K562 (cell line): ENCODE data around the gene ARHGAP9. TPM values are rescaled to one million over a fixed set of nuclear protein-coding genes. Genes with fewer than 3 reads are reported as not detected.
A peak's percentile ranks its signal among the peaks of the same experiment; 100 is the strongest.

ENCODE experiments used
- ADNP ChIP-seq: fragments of 200-800 bp; sonication (Bioruptor generic); IDR thresholded peaks from 2 replicates; pipeline ENCODE4 v1.6.1; 2016; ENCODE audit warnings: missing genetic modification characterization, missing compliant biosample characterization
- BRD4 ChIP-seq: fragments of 200-600 bp; sonication (generic); IDR thresholded peaks from 2 replicates; pipeline ENCODE4 v1.6.1; 2017; ENCODE audit warnings: inconsistent platforms
- CREBBP ChIP-seq: IDR thresholded peaks from one replicate; pipeline ENCODE4 v1.6.1; 2012; ENCODE audit warnings: low read depth, mild to moderate bottlenecking, control low read depth, inconsistent platforms, low read length
- EP400 ChIP-seq: fragments of 450-650 bp; IDR thresholded peaks from 2 replicates; pipeline ENCODE4 v1.6.1; 2017; ENCODE audit warnings: antibody characterized with exemption, mild to moderate bottlenecking, moderate library complexity
- IFI16 ChIP-seq: fragments of 250-450 bp; sonication (Bioruptor Pico); IDR thresholded peaks from 2 replicates; pipeline ENCODE4 v2.1.2; 2022; ENCODE audit warnings: mild to moderate bottlenecking, inconsistent platforms
- KAT2B ChIP-seq: IDR thresholded peaks from one replicate; pipeline ENCODE4 v1.6.1; 2012; ENCODE audit warnings: low read depth, mild to moderate bottlenecking, control low read depth, inconsistent platforms, low read length, moderate library complexity
- KHSRP ChIP-seq: fragments of 450-650 bp; IDR thresholded peaks from 2 replicates; pipeline ENCODE4 v1.6.1; 2017
- MTA1 ChIP-seq: fragments of 450-650 bp; IDR thresholded peaks from 2 replicates; pipeline ENCODE4 v1.6.1; 2017; ENCODE audit warnings: borderline replicate concordance
- MTA2 ChIP-seq: fragments of 450-650 bp; IDR thresholded peaks from 2 replicates; pipeline ENCODE4 v1.6.1; 2016; ENCODE audit warnings: low read depth
- MYC ChIP-seq, 2 experiments: fragments of 250-450 bp in 1 of 2; sonication (Bioruptor Pico) in 1 of 2; IDR thresholded peaks; 2 replicates each; pipeline versions ENCODE4 v1.5.1 to v1.6.1; 2012 to 2021; ENCODE audit warnings: low read depth in 2 of 2, borderline replicate concordance in 1 of 2, improper control_type of control experiment in 1 of 2, low read length in 1 of 2, mild to moderate bottlenecking in 1 of 2, moderate library complexity in 1 of 2
- NFATC3 ChIP-seq: fragments of 450-650 bp; IDR thresholded peaks from 2 replicates; pipeline ENCODE4 v1.6.1; 2017; ENCODE audit warnings: mild to moderate bottlenecking
- PHF20 ChIP-seq: fragments of 450-650 bp; IDR thresholded peaks from 2 replicates; pipeline ENCODE4 v1.6.1; 2018; ENCODE audit not compliant: partially characterized antibody
- TAF1 ChIP-seq: IDR thresholded peaks from 2 replicates; pipeline ENCODE4 v1.6.1; 2011; ENCODE audit warnings: mild to moderate bottlenecking, low read length, moderate library complexity; ENCODE audit not compliant: insufficient read depth, control insufficient read depth, severe bottlenecking; ENCODE audit errors: extremely low read depth
- ZNF212 ChIP-seq: fragments of 450-650 bp; formaldehyde crosslinking; IDR thresholded peaks from 2 replicates; pipeline ENCODE4 v1.4.0; 2020; ENCODE audit warnings: mild to moderate bottlenecking
- ZNF316 ChIP-seq: fragments of 450-650 bp; IDR thresholded peaks from 2 replicates; pipeline ENCODE4 v1.6.1; 2016
- ZNF785 ChIP-seq: fragments of 250-450 bp; sonication (Bioruptor Pico); IDR thresholded peaks from 2 replicates; pipeline ENCODE4 v1.4.0; 2020; ENCODE audit warnings: mild to moderate bottlenecking
- polyA plus RNA-seq, 8 experiments: library from polyadenylated mRNA; depleted of rRNA in 4 of 8; stranded (reverse) in 5 of 8; unstranded in 3 of 8; fragments of >200 nt; fragmentation: Nextera tagmentation in 2 of 8; fragmentation: Illumina TruSeq in 1 of 8; extraction: Ambion mirVana in 2 of 8; extraction: Trizol in 1 of 8; gene quantifications; 2 replicates each; pipeline versions ENCODE4 v1.2.1 to v1.2.3, GENCODE V29; 2011 to 2014; ENCODE audit warnings: inconsistent platforms in 1 of 8, missing spikeins in 1 of 8
- total RNA-seq, 7 experiments: library from RNA; depleted of rRNA in 6 of 7; stranded (reverse); fragments of >200 nt in 6 of 7; fragmentation: Illumina TruSeq in 2 of 7; extraction: Trizol in 2 of 7; gene quantifications; 2 replicates each; pipeline versions ENCODE4 v1.2.1 to v1.2.3, GENCODE V29; 2011 to 2021; ENCODE audit warnings: low replicate concordance in 1 of 7
- TF ChIP-seq, protein P1 (sequence below): sonication (generic); IDR thresholded peaks from 2 replicates; pipeline ENCODE4 v1.6.1; 2016
- TF ChIP-seq, protein P2 (sequence below): fragments of 450-650 bp; conservative IDR thresholded peaks from 2 replicates; pipeline ENCODE4 v1.6.1; 2016; ENCODE audit warnings: missing genetic modification characterization, low read depth, mild to moderate bottlenecking, control low read depth, missing compliant biosample characterization
- TF ChIP-seq, protein P3 (sequence below): sonication (generic); formaldehyde crosslinking; IDR thresholded peaks from 2 replicates; pipeline ENCODE4 v1.8.1; 2023; ENCODE audit warnings: mild to moderate bottlenecking, missing genetic modification reagents
- TF ChIP-seq, protein P4 (sequence below), 2 experiments: fragments of 450-650 bp; IDR thresholded peaks; 2 replicates each; pipeline ENCODE4 v1.6.1; 2016
- TF ChIP-seq, protein P5 (sequence below): fragments of 250-450 bp; sonication (Bioruptor Pico); IDR thresholded peaks from 2 replicates; pipeline ENCODE4 v1.6.1; 2021; ENCODE audit warnings: mild to moderate bottlenecking

ARHGAP9 gene
- total and polyA plus RNA-seq, 9 of the 15 experiments (the other 6 are each of a cell fraction or from before 2014, with no cell fraction given): 1.5 to 10.2 (median 5.1) TPM

DNA sequence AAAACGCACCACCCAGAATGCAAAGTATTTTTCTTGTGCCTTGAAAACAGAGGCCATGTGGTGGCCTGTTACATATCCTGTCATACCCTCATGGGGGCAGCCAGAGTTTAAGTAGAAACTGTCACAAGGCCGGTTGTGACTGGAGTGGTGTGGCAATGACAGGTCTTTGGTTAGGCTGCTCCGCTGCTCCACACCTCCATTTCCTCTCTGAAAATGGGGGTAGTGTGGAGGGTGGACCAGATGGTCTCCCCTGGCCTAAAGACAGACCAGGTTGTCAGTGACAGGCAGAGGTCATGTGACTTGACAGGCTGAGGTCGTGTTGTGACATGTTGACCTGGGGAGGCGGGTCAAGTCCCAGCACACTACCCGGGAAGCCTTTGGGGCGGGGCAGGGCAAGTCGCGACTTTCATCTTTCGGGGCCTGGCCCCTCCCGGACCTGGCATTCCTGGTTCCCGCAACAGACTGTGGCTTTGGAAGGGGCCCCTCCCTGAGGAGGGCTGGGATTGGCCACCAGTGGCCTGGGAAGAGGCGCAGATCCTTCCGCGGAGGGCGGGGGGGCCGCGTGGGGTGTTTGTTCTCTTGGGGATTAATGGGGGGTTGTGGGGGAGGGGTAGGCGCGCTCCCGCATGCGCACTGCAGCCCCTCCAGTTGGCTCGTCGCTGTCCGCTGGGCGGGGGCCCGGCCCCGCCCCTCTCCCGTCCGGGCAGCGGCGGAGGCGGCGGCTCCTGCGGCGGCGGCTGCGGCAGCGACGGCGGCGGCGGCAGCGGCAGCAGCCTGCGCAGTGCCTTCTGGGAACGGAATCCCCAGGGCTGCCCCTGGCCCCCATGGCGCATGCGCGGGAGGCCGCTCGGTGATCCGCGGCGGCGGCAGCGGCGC lies 42.6 kb upstream of the ARHGAP9 start, which contains the start of gene MBD6 (continued):
- TF ChIP-seq, protein P1, sequence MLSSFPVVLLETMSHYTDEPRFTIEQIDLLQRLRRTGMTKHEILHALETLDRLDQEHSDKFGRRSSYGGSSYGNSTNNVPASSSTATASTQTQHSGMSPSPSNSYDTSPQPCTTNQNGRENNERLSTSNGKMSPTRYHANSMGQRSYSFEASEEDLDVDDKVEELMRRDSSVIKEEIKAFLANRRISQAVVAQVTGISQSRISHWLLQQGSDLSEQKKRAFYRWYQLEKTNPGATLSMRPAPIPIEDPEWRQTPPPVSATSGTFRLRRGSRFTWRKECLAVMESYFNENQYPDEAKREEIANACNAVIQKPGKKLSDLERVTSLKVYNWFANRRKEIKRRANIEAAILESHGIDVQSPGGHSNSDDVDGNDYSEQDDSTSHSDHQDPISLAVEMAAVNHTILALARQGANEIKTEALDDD: peak; percentile 67
- TF ChIP-seq TAF1 (peak; percentile 26), ZNF316 (no peak), ZNF785 (no peak), CREBBP (no peak), PHF20 (no peak), MYC (IDR thresholded peaks at IDR 0.05; ENCODE audit: low read depth, low read length) (peak; percentile 68), MYC (CRISPR knock-in tag; IDR thresholded peaks at IDR 0.05; ENCODE audit: borderline replicate concordance, low read depth) (0 out of 2 replicates have a peak, but pooled peaks have one; percentile 58), ZNF212 (CRISPR knock-in tag) (no peak), BRD4 (peak; percentile 96), MTA2 (no peak), EP400 (peak; percentile 92), IFI16 (CRISPR knock-in tag) (no peak), ADNP (no peak), NFATC3 (peak; percentile 78; the same call in 1 of the 2 replicates), KAT2B (peak; percentile 69), KHSRP (no peak), MTA1 (peak; percentile 60; the same call in 1 of the 2 replicates)
- TF ChIP-seq, protein P2, sequence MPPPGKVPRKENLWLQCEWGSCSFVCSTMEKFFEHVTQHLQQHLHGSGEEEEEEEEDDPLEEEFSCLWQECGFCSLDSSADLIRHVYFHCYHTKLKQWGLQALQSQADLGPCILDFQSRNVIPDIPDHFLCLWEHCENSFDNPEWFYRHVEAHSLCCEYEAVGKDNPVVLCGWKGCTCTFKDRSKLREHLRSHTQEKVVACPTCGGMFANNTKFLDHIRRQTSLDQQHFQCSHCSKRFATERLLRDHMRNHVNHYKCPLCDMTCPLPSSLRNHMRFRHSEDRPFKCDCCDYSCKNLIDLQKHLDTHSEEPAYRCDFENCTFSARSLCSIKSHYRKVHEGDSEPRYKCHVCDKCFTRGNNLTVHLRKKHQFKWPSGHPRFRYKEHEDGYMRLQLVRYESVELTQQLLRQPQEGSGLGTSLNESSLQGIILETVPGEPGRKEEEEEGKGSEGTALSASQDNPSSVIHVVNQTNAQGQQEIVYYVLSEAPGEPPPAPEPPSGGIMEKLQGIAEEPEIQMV (tag): 0 out of 2 replicates have a peak, but pooled peaks have one; percentile 39
- TF ChIP-seq, protein P3, sequence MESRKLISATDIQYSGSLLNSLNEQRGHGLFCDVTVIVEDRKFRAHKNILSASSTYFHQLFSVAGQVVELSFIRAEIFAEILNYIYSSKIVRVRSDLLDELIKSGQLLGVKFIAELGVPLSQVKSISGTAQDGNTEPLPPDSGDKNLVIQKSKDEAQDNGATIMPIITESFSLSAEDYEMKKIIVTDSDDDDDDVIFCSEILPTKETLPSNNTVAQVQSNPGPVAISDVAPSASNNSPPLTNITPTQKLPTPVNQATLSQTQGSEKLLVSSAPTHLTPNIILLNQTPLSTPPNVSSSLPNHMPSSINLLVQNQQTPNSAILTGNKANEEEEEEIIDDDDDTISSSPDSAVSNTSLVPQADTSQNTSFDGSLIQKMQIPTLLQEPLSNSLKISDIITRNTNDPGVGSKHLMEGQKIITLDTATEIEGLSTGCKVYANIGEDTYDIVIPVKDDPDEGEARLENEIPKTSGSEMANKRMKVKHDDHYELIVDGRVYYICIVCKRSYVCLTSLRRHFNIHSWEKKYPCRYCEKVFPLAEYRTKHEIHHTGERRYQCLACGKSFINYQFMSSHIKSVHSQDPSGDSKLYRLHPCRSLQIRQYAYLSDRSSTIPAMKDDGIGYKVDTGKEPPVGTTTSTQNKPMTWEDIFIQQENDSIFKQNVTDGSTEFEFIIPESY: no peak
- TF ChIP-seq, protein P4, sequence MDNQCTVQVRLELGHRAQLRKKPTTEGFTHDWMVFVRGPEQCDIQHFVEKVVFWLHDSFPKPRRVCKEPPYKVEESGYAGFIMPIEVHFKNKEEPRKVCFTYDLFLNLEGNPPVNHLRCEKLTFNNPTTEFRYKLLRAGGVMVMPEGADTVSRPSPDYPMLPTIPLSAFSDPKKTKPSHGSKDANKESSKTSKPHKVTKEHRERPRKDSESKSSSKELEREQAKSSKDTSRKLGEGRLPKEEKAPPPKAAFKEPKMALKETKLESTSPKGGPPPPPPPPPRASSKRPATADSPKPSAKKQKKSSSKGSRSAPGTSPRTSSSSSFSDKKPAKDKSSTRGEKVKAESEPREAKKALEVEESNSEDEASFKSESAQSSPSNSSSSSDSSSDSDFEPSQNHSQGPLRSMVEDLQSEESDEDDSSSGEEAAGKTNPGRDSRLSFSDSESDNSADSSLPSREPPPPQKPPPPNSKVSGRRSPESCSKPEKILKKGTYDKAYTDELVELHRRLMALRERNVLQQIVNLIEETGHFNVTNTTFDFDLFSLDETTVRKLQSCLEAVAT (IDR thresholded peaks at IDR 0.05): peak in 1 of 2 experiments; percentile 84; a peak in 1 of 4 replicates
- TF ChIP-seq, protein P5, sequence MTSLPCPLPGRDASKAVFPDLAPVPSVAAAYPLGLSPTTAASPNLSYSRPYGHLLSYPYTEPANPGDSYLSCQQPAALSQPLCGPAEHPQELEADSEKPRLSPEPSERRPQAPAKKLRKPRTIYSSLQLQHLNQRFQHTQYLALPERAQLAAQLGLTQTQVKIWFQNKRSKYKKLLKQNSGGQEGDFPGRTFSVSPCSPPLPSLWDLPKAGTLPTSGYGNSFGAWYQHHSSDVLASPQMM (CRISPR knock-in tag): no peak
